Fibroblast of the aortic adventitia (primary cell): ENCODE data around the gene DSCAML1. TPM values are rescaled to one million over a fixed set of nuclear protein-coding genes. Genes with fewer than 3 reads are reported as not detected.

Experiments
- DNase-seq: peaks from one replicate; pipeline ENCODE4 v3.0.0-alpha.2; 2010; ENCODE audit warnings: low read depth
- H3K4me3 ChIP-seq: 2 replicates; pipeline ENCODE4 v1.5.1; 2011; ENCODE audit warnings: low read depth, mild to moderate bottlenecking, control low read depth, low read length, moderate library complexity
- total RNA-seq: library from RNA; depleted of rRNA; stranded (reverse); fragments of >200 nt; gene quantifications from 2 replicates; pipeline ENCODE4 v1.2.3, GENCODE V29; 2012; ENCODE audit warnings: low replicate concordance
- TF ChIP-seq, protein P1 (sequence below): IDR thresholded peaks from 2 replicates; pipeline ENCODE4 v1.5.1; 2011; ENCODE audit warnings: mild to moderate bottlenecking, low read length, control low read depth, inconsistent platforms; ENCODE audit not compliant: insufficient read depth

The DSCAML1 gene
- total RNA-seq, 1 donor: not detected

DNA sequence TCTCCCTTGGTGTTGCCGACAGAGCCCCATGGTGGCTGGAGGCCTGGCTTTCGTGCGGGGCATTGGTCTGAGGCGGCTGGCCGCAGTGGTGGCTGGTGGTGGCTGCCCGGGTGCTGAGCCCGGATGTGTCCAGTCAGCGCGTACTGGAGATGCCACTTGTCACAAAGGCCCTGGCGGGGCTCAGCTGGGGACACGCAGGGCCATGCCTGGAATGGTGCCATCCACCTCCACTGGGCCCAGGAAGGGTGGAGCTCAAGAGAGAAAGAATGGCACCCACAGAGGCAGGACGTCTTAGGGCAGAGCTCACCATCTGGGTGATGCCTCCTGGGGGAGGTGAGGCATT, 376.9 kb downstream of the DSCAML1 start:
- no peak for DNase-seq
- no peak overlapping the region for H3K4me3 ChIP-seq
- TF ChIP-seq, protein P1, sequence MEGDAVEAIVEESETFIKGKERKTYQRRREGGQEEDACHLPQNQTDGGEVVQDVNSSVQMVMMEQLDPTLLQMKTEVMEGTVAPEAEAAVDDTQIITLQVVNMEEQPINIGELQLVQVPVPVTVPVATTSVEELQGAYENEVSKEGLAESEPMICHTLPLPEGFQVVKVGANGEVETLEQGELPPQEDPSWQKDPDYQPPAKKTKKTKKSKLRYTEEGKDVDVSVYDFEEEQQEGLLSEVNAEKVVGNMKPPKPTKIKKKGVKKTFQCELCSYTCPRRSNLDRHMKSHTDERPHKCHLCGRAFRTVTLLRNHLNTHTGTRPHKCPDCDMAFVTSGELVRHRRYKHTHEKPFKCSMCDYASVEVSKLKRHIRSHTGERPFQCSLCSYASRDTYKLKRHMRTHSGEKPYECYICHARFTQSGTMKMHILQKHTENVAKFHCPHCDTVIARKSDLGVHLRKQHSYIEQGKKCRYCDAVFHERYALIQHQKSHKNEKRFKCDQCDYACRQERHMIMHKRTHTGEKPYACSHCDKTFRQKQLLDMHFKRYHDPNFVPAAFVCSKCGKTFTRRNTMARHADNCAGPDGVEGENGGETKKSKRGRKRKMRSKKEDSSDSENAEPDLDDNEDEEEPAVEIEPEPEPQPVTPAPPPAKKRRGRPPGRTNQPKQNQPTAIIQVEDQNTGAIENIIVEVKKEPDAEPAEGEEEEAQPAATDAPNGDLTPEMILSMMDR: no peak

DNA sequence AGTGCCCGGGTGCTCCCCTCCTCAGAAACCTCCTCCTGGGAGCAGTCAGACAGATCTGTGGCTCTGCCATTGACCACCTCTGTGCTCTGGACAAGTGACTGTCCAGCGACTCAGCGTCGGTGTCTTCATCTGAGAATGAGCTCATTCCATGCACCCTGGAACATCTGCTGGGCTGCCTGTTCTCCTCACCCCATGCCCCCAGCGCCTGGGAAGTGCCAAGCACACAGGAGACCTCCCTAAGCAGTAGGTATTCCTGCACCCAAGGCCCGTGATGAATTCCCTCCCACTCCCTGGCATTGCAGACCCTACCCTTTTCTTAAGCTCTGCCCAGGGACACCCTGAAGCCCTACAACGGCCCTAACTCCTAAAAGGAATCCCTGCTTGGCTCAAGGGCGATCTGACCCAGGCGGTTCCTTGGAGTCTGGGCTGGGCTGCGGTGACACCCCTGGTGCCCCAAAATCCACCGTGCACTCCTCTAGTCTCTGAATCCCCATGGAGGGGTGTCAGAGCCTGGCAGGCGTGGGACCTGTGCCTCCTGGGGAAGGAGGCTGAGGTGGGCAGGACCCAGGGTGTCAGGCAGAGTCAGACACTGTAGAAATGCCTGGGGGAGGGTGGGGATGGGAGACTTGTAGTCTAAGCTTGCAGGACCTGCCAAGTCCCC, 377.4 kb downstream of the DSCAML1 start:
- TF ChIP-seq, protein P1: no peak
- no peak overlapping the region for H3K4me3 ChIP-seq
- no peak for DNase-seq

DNA sequence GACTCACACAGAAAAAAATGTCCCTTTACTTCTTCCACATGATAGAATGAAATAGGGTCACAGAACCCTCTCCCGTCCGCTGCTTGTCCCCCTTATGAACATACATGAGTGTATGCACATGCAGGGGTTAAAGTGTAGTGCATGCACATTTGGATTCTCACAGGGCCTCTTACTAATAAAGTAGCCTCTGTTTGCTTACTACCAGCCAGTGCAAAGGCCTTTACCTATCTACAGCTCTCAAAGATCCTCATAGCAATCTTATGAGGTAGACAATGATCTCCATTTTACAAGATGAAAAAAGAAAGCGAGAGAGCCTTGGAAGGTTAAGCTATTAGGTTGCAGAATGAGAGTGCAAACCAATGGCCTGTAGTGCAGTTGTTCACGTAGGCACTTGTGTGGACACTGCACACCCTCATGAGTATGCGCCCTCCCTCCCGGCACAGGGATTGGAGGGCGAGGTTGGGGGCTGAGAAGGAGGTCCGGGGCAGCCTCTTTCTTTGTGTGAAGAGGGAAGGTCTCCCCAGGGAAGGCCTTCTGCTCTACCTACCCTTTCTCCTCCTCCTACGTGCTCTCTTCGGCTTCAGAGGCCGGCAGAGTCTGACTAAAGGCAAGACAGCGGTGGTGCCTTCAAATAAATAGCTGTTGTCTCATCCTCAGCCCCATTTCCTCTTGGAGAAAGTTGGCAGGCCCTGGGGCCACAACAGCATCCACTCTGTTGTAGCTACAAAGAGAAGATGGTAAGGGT, 378.1 kb downstream of the DSCAML1 start:
- DNase-seq: no peak
- TF ChIP-seq, protein P1: no peak
- no peak overlapping the region for H3K4me3 ChIP-seq

DNA sequence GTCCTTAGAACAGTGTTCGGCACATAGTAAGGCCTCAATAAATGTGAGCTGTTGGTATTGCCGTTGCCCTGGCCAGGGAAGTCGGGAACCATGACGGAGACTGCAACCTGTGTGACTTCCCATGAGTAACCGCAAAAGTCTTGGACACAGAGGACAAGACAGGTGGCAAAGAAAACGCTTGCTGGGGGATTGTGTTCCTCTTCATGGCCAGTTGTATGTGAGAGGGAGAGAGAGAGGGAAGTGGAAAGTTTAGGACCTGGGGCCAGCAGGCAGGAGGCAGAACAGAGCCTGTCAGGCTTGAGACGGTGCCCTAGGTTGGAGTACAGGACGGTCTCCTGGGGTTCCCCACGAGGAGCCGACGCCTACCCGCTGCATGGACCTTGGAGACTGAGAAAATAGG, 379.2 kb downstream of the DSCAML1 start:
- TF ChIP-seq, protein P1: no peak
- no peak overlapping the region for H3K4me3 ChIP-seq

DNA sequence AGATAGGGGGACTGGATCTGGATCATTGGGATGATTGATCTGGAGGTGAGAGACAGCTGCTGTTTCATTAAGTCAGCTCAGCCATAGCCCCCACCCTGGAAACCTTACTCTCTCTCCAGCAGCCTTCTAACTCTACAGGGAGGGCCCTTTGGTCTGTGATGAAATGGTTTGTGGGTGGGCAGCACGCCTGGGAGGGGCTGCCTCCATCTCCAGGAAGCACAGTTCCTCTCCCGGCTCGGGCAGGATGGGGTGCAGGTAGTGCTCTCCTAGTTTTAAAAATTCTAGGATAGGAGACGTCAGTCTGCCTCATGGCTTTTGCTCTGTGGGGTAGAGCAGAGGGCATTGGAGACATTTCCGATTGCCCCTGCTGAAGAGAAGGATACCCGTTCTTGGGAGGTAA, 379.7 kb downstream of the DSCAML1 start:
- DNase-seq: no peak
- TF ChIP-seq, protein P1: no peak

More for the DNA sequence above, 379.2 kb downstream of the DSCAML1 start:
- no peak for DNase-seq

DNA sequence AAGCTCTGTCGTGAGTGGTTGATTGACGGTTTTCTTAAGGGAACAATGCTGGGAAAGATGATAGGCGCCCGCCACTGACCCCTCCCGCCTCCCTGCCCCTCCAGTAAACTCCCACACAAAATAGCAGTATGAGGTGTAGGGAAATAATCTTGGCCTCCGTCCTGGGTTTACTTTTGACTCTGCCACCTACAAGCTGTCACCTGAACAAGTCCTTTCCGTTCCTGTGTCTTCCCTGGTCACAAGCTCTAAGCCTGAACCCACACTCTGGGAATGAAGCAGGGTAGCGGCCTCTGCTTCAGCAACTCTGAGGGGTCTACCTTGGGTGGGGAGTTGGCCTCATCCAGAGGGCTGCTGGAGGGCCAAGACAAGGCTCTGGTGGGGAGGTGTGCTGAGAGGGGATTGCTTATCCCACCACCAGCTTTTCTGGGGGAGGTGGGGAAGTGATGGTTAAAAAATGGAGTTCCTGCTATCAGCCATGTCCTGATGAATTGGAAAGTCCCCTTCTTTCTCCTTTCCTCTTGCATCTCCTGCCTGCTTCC, 381.6 kb downstream of the DSCAML1 start:
- no peak overlapping the region for H3K4me3 ChIP-seq
- DNase-seq: no peak
- TF ChIP-seq, protein P1: no peak

More for the DNA sequence above, 379.7 kb downstream of the DSCAML1 start:
- H3K4me3 ChIP-seq: no peak overlapping the region
